Measurements from ENCODE around the gene MARK1. TPM values are rescaled to one million over a fixed set of nuclear protein-coding genes. Genes with fewer than 3 reads are reported as not detected.
"Not testable (repeated sequence)": the region's sequence is repeated elsewhere in the genome, so short reads cannot be mapped to it uniquely, and the experiment has no call there.

Gene MARK1
- total and polyA plus RNA-seq, 9 donors = 1.2 to 8.1 (median 2.8) TPM

- H3K4me1 ChIP-seq (ENCODE audit: insufficient read depth) = no peaks in the 10 kb centered on the region
- H3K36me3 ChIP-seq = no peaks in the 10 kb centered on the region
- no peak for TF ChIP-seq CTCF (IDR thresholded peaks at IDR 0.05)
- no peak for TF ChIP-seq POLR2A (IDR thresholded peaks at IDR 0.05)
- TF ChIP-seq EP300 (IDR thresholded peaks at IDR 0.05) = no peak
- H3K27me3 ChIP-seq = no peaks in the 10 kb centered on the region
- H3K27ac ChIP-seq = no peak overlapping the region
- H3K4me3 ChIP-seq = no peak overlapping the region
- intact Hi-C loops (cut with DNase I) = no loop called here
- DNase-seq = no peak
- no peaks in the 10 kb centered on the region for H3K9me3 ChIP-seq
Observed at GRCh38 chr1:220592714-220593113, 64.8 kb downstream of the MARK1 start.

DNA sequence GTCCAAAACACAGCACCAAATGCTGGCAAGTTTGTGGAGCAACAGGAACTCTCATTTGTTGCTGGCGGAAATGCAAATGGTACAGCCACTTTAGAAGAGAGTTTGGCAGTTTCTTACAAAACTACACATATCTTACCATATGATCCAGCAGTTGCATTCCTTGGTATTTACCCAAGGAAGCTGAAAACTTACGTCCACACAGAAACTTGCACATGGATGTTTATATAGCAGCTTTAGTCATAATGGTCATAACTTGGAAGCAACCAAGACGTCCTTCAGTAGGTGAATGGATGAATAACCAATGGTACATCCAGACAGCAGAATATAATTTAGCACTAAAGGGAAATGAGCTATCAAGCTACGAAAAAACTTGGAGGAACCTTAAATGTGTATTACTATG lies 66.4 kb downstream of the MARK1 start:
- no peaks in the 10 kb centered on the region for H3K36me3 ChIP-seq
- no peaks in the 10 kb centered on the region for H3K4me1 ChIP-seq (ENCODE audit: insufficient read depth)
- TF ChIP-seq POLR2A (IDR thresholded peaks at IDR 0.05) (no peak), EP300 (IDR thresholded peaks at IDR 0.05) (no peak), CTCF (IDR thresholded peaks at IDR 0.05) (no peak)
- no peak overlapping the region for H3K4me3 ChIP-seq
- no peaks in the 10 kb centered on the region for H3K9me3 ChIP-seq
- DNase-seq = no peak
- H3K27me3 ChIP-seq = no peaks in the 10 kb centered on the region
- H3K27ac ChIP-seq = no peak overlapping the region
- WGBS, 3 donors = 89 to 93% (median 91%) methylated on average over 4 of the region's 4 CpGs
- intact Hi-C loops (cut with DNase I) = no loop called here

DNA sequence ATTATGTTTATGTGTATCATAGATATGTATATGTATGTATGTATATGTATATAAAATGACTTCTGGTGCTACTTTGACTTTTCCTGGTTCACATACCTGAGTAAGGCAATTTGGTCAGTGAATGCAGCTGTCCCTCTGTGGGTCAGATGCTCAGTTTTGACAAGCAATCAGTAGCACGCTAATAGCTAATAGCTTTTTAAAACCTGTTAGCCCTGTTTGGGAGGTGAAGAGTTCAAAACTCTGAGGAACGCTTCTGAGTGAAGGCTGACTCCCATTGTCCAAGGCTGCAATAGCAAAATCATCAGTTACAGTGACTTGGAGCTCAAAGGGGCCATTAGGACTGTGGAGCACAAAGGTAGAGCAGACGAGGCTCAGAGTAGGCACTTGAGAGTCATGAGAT lies 67.2 kb downstream of the MARK1 start:
- Histone ChIP-seq H3K4me3 (no peak overlapping the region), H3K9me3 (no peaks in the 10 kb centered on the region), H3K36me3 (no peaks in the 10 kb centered on the region), H3K4me1 (ENCODE audit: insufficient read depth) (no peaks in the 10 kb centered on the region), H3K27me3 (no peaks in the 10 kb centered on the region), H3K27ac (no peak overlapping the region)
- 52 to 94% (median 59%) methylated on average over 3 of the region's 3 CpGs for WGBS, 3 donors
- TF ChIP-seq CTCF (IDR thresholded peaks at IDR 0.05) (no peak), EP300 (IDR thresholded peaks at IDR 0.05) (no peak)
- DNase-seq = no peak
- intact Hi-C loops (cut with DNase I) = no loop called here

- Histone ChIP-seq H3K36me3 (no peaks in the 10 kb centered on the region), H3K4me1 (ENCODE audit: insufficient read depth) (no peaks in the 10 kb centered on the region), H3K4me3 (no peak overlapping the region), H3K27me3 (no peaks in the 10 kb centered on the region), H3K9me3 (no peaks in the 10 kb centered on the region), H3K27ac (no peak overlapping the region)
- no peak for DNase-seq
- WGBS, 3 donors = 90 to 95% (median 92%) methylated on average over 3 of the region's 3 CpGs
- TF ChIP-seq CTCF (IDR thresholded peaks at IDR 0.05) = no peak
- no peak for TF ChIP-seq EP300 (IDR thresholded peaks at IDR 0.05)
- no peak for TF ChIP-seq POLR2A (IDR thresholded peaks at IDR 0.05)
- intact Hi-C loops (cut with DNase I) = no loop called here
Observed at GRCh38 chr1:220604926-220605325, 77.0 kb downstream of the MARK1 start.

GRCh38 chr1:220605651-220606050 lies 77.7 kb downstream of the MARK1 start:
- DNase-seq; H3K27me3 ChIP-seq; H3K4me1 ChIP-seq (ENCODE audit: insufficient read depth); H3K27ac ChIP-seq; intact Hi-C loops (cut with DNase I); H3K36me3 ChIP-seq; H3K9me3 ChIP-seq; H3K4me3 ChIP-seq: not testable (repeated sequence)
- 88 to 92% (median 92%) methylated on average over 4 of the region's 4 CpGs for WGBS, 3 donors

GRCh38 chr1:220611100-220611499 lies 83.2 kb downstream of the MARK1 start:
- H3K36me3 ChIP-seq; H3K27ac ChIP-seq; H3K27me3 ChIP-seq; H3K9me3 ChIP-seq; intact Hi-C loops (cut with DNase I); H3K4me1 ChIP-seq (ENCODE audit: insufficient read depth); H3K4me3 ChIP-seq; DNase-seq: not testable (repeated sequence)
- WGBS, 3 donors = 86 to 91% (median 87%) methylated on average over 11 of the region's 11 CpGs

All from ovary (tissue), 9 donors.